K562 (cell line): ENCODE results near the gene GRIK5.

Experiments
- CTCF ChIP-seq, 3 experiments: IDR thresholded peaks in 2 of 3; conservative IDR thresholded peaks in 1 of 3; 2 replicates each; pipeline ENCODE4 v1.5.1; 2011 to 2012; ENCODE audit warnings: low read length in 3 of 3, mild to moderate bottlenecking in 3 of 3, control low read depth in 2 of 3, improper control_type of control experiment in 1 of 3, inconsistent platforms in 1 of 3, low read depth in 1 of 3, mixed read lengths in 1 of 3, moderate library complexity in 1 of 3; ENCODE audit not compliant: insufficient read depth in 2 of 3
- MAX ChIP-seq: sonication (generic); formaldehyde crosslinking; IDR thresholded peaks from 2 replicates; pipeline ENCODE4 v1.9.0; 2022; ENCODE audit warnings: mild to moderate bottlenecking, missing genetic modification reagents
- MNT ChIP-seq, 2 experiments: fragments of 450-650 bp; conservative IDR thresholded peaks; 2 replicates each; pipeline ENCODE4 v1.6.1; 2017; ENCODE audit warnings: mild to moderate bottlenecking in 2 of 2, moderate library complexity in 2 of 2
- NFIC ChIP-seq: fragments of 450-650 bp; IDR thresholded peaks from 2 replicates; pipeline ENCODE4 v1.6.1; 2017; ENCODE audit warnings: mild to moderate bottlenecking, inconsistent platforms
- NFYB ChIP-seq: IDR thresholded peaks from 2 replicates; pipeline ENCODE4 v1.6.1; 2011; ENCODE audit warnings: mild to moderate bottlenecking, moderate library complexity; ENCODE audit not compliant: insufficient read length; ENCODE audit errors: extremely low read depth
- NRF1 ChIP-seq, 2 experiments: fragments of 450-650 bp; IDR thresholded peaks in 1 of 2; conservative IDR thresholded peaks in 1 of 2; 2 replicates each; pipeline ENCODE4 v1.6.1; 2014; ENCODE audit warnings: mild to moderate bottlenecking in 2 of 2
- SMARCB1 ChIP-seq: IDR thresholded peaks from 2 replicates; pipeline ENCODE4 v1.6.1; 2011; ENCODE audit warnings: improper control_type of control experiment, low read depth; ENCODE audit not compliant: insufficient read length
- SRSF7 ChIP-seq: fragments of 200-400 bp; formaldehyde crosslinking; optimal IDR thresholded peaks from 2 replicates; pipeline ENCODE3; 2017; ENCODE audit warnings: mild to moderate bottlenecking, low read depth, low read length
- ZBTB33 ChIP-seq: sonication (generic); formaldehyde crosslinking; IDR thresholded peaks from 2 replicates; pipeline ENCODE4 v1.8.1; 2023; ENCODE audit warnings: mild to moderate bottlenecking, missing genetic modification reagents
- ZBTB40 ChIP-seq, 2 experiments: fragments of 450-650 bp in 1 of 2; sonication (generic) in 1 of 2; formaldehyde crosslinking in 1 of 2; IDR thresholded peaks; 2 replicates each; pipeline versions ENCODE4 v1.7.1 to v1.9.0; 2016 to 2022; ENCODE audit warnings: inconsistent platforms in 1 of 2, mild to moderate bottlenecking in 1 of 2, missing genetic modification reagents in 1 of 2
- ZNF639 ChIP-seq, 2 experiments: fragments of 200-800 bp in 1 of 2; sonication (Bioruptor generic) in 1 of 2; sonication (generic) in 1 of 2; formaldehyde crosslinking in 1 of 2; IDR thresholded peaks in 1 of 2; conservative IDR thresholded peaks in 1 of 2; 2 replicates each; pipeline versions ENCODE4 v1.5.0 to v1.6.1; 2016 to 2020; ENCODE audit warnings: missing compliant biosample characterization in 1 of 2, missing genetic modification characterization in 1 of 2, missing genetic modification reagents in 1 of 2

- TF ChIP-seq MNT (conservative IDR thresholded peaks at IDR 0.05): no peak
- no peak for TF ChIP-seq NFIC
- no peak for TF ChIP-seq CTCF (IDR thresholded peaks at IDR 0.05 in 2 of 3, conservative IDR thresholded peaks at IDR 0.05 in 1 of 3; ENCODE audit: insufficient read depth in 2 of 3, low read depth in 1 of 3, low read length in 3 of 3)
- no peak for TF ChIP-seq SMARCB1
- TF ChIP-seq MAX: no peak
- TF ChIP-seq ZBTB33 (CRISPR knock-in tag): no peak
- no peak for TF ChIP-seq SRSF7
- TF ChIP-seq NRF1 (conservative IDR thresholded peaks at IDR 0.05 in 1 of 2, IDR thresholded peaks at IDR 0.05 in 1 of 2): no peak
- TF ChIP-seq ZBTB40 (IDR thresholded peaks at IDR 0.05): no peak
- TF ChIP-seq ZBTB40 (CRISPR knock-in tag; IDR thresholded peaks at IDR 0.05): no peak
- no peak for TF ChIP-seq NFYB
- TF ChIP-seq ZNF639 (CRISPR knock-in tag; conservative IDR thresholded peaks at IDR 0.05 in 1 of 2, IDR thresholded peaks at IDR 0.05 in 1 of 2): no peak
These were observed 35.4 kb upstream of the GRIK5 start for GRCh38 chr19:42105368-42105767.
